Spleen (tissue), 11 donors: ENCODE data around the gene NCOA7. TPM values are rescaled to one million over a fixed set of nuclear protein-coding genes. Genes with fewer than 3 reads are reported as not detected.
"Not testable (repeated sequence)": the region's sequence is repeated elsewhere in the genome, so short reads cannot be mapped to it uniquely, and the experiment has no call there.

Experiments
- DNase-seq: peaks from one replicate; pipeline ENCODE4 v3.0.0-alpha.2; 2020
- H3K27ac ChIP-seq, 8 donors: fragments of 200-600 bp; sonication (generic) in 7 of 8; 1 replicate in 4 of 8; 2 replicates in 4 of 8; pipeline versions ENCODE4 v1.5.0 to v1.8.0; 2016 to 2021; ENCODE audit warnings: inconsistent platforms in 4 of 8, mild to moderate bottlenecking in 4 of 8, moderate library complexity in 1 of 8
- H3K27me3 ChIP-seq, 7 donors: fragments of 200-600 bp; sonication (generic) in 6 of 7; replicated peaks in 1 of 7; 1 replicate in 4 of 7; 2 replicates in 3 of 7; pipeline versions ENCODE4 v1.5.0 to v1.8.0; 2016 to 2021; ENCODE audit warnings: inconsistent platforms in 3 of 7, mild to moderate bottlenecking in 1 of 7
- H3K36me3 ChIP-seq, 6 donors: fragments of 200-600 bp; sonication (generic) in 5 of 6; 1 replicate in 4 of 6; 2 replicates in 2 of 6; pipeline versions ENCODE4 v1.5.0 to v1.8.0; 2016 to 2021; ENCODE audit warnings: inconsistent platforms in 2 of 6
- H3K4me1 ChIP-seq, 6 donors: fragments of 200-600 bp; sonication (generic) in 5 of 6; 1 replicate in 3 of 6; 2 replicates in 3 of 6; pipeline versions ENCODE4 v1.5.0 to v1.8.0; 2016 to 2021; ENCODE audit warnings: inconsistent platforms in 3 of 6
- H3K4me3 ChIP-seq, 8 donors: fragments of 200-600 bp; sonication (generic) in 7 of 8; 1 replicate in 4 of 8; 2 replicates in 4 of 8; pipeline versions ENCODE4 v1.5.0 to v1.8.0; 2016 to 2021; ENCODE audit warnings: inconsistent platforms in 4 of 8, mild to moderate bottlenecking in 4 of 8, moderate library complexity in 2 of 8
- H3K9me3 ChIP-seq, 8 donors: fragments of 200-600 bp; sonication (generic) in 7 of 8; 1 replicate in 4 of 8; 2 replicates in 4 of 8; pipeline versions ENCODE4 v1.5.0 to v1.8.0; 2016 to 2021; ENCODE audit warnings: inconsistent platforms in 4 of 8
- CTCF ChIP-seq, 11 experiments: fragments of 200-600 bp in 7 of 11; fragments of 450-650 bp in 4 of 11; sonication (generic) in 4 of 11; IDR thresholded peaks in 8 of 11; conservative IDR thresholded peaks in 3 of 11; 1 replicate in 7 of 11; 2 replicates in 4 of 11; pipeline versions ENCODE4 v1.4.0 to v1.8.0; 2016 to 2021; ENCODE audit warnings: antibody characterized with exemption in 11 of 11, inconsistent platforms in 4 of 11, mild to moderate bottlenecking in 1 of 11
- POLR2A ChIP-seq, 3 donors: fragments of 450-650 bp; IDR thresholded peaks; one replicate each; pipeline ENCODE4 v1.5.1; 2017; ENCODE audit warnings: antibody characterized with exemption in 3 of 3, mild to moderate bottlenecking in 1 of 3
- POLR2AphosphoS5 ChIP-seq, 3 donors: sonication (generic); formaldehyde crosslinking; IDR thresholded peaks; one replicate each; pipeline ENCODE4 v1.5.1; 2017; ENCODE audit warnings: antibody characterized with exemption in 3 of 3
- WGBS, 5 donors: extraction: QIAGEN DNeasy Blood & Tissue Kit in 3 of 5; methylation state at CpG; one replicate each; pipeline versions ENCODE4 v1.1.5 to v1.1.7; 2013 to 2018; 5-methylcytosine and 5-hydroxymethylcytosine counted together
- intact Hi-C: fragments of 100-400 bp; cut with DNase I; formaldehyde crosslinking; loops from one replicate; pipeline ENCODE4 v1.15.0; 2023; ENCODE audit warnings: low total_unique reads
- polyA plus RNA-seq, 3 donors: library from polyadenylated mRNA; stranded (reverse); fragments of 200-250 nt; gene quantifications; one replicate each; pipeline ENCODE4 v1.2.1, GENCODE V29; 2013
- total RNA-seq, 7 donors: library from RNA; depleted of rRNA in 3 of 7; stranded (reverse); fragments of >200 nt in 3 of 7; fragmentation: NEBNext Ultra II Directional in 4 of 7; extraction: Animal tissue kit (Norgen Biotek cat#: 25700) in 4 of 7; gene quantifications; one replicate each; pipeline versions ENCODE4 v1.1.0 to v1.2.1, GENCODE V29; 2016 to 2021
- donor health status: healthy with polysubstance abuse.
- donor health status: DM: no; HTN: no; CAD: no; lungs with moderate emphysema.
- donor health status: DM: no; HTN: no; CAD: no.
- donor health status: Bipolar disorder and iron deficiency.
- donor health status: healthy.
- donor health status: DM: no; HTN: no; CAD: no.
- donor health status: DM: yes; HTN: yes; CAD: no.

NCOA7 gene
- total and polyA plus RNA-seq, 10 donors = 11.8 to 84.3 (median 43.1) TPM

GRCh38 chr6:125931733-125932450 lies 141.1 kb downstream of the NCOA7 start:
- H3K27ac ChIP-seq = no peak overlapping the region
- peaks cover 0 to 14% (median 5%) of the 10 kb centered on the region in 6 donors for H3K4me1 ChIP-seq
- peaks cover 0 to 53% (median 22%) of the 10 kb centered on the region in 6 donors for H3K36me3 ChIP-seq
- TF ChIP-seq CTCF (IDR thresholded peaks at IDR 0.05 in 8 of 11, conservative IDR thresholded peaks at IDR 0.05 in 3 of 11) (no peak), POLR2AphosphoS5 (IDR thresholded peaks at IDR 0.05) (peak in 1 of 3 donors; percentile 4)
- 73 to 90% (median 88%) methylated on average over 4 of the region's 4 CpGs for WGBS, 5 donors
- no peak for DNase-seq
- H3K9me3 ChIP-seq = peaks cover 0 to 4% (median 0%) of the 10 kb centered on the region in 8 donors
- intact Hi-C loops = no loop called here
- H3K4me3 ChIP-seq = no peak overlapping the region
- H3K27me3 ChIP-seq = no peaks in the 10 kb centered on the region

- intact Hi-C loops = no loop called here
- no peaks in the 10 kb centered on the region for H3K27me3 ChIP-seq
- DNase-seq = no peak
- no peak overlapping the region for H3K4me3 ChIP-seq
- H3K4me1 ChIP-seq = peaks cover 0 to 10% (median 3%) of the 10 kb centered on the region in 6 donors
- peaks cover 0 to 4% (median 0%) of the 10 kb centered on the region in 8 donors for H3K9me3 ChIP-seq
- peaks cover 0 to 49% (median 20%) of the 10 kb centered on the region in 6 donors for H3K36me3 ChIP-seq
- no peak for TF ChIP-seq CTCF (IDR thresholded peaks at IDR 0.05 in 8 of 11, conservative IDR thresholded peaks at IDR 0.05 in 3 of 11)
- TF ChIP-seq POLR2A (IDR thresholded peaks at IDR 0.05) = no peak
- no peak for TF ChIP-seq POLR2AphosphoS5 (IDR thresholded peaks at IDR 0.05)
- no peak overlapping the region for H3K27ac ChIP-seq
Observed at GRCh38 chr6:125932451-125932795, 141.7 kb downstream of the NCOA7 start.

GRCh38 chr6:125935520-125935919 lies 144.8 kb downstream of the NCOA7 start:
- H3K36me3 ChIP-seq = peaks cover 0 to 18% (median 7%) of the 10 kb centered on the region in 6 donors
- DNase-seq, H3K27me3 ChIP-seq, H3K9me3 ChIP-seq, intact Hi-C loops, H3K27ac ChIP-seq, H3K4me1 ChIP-seq, H3K4me3 ChIP-seq: not testable (repeated sequence)
- WGBS, 5 donors = 80 to 98% (median 88%) methylated on average over 5 of the region's 5 CpGs

- Histone ChIP-seq H3K4me3 (no peak overlapping the region), H3K4me1 (peaks cover 0 to 8% (median 4%) of the 10 kb centered on the region in 6 donors), H3K27me3 (no peaks in the 10 kb centered on the region), H3K27ac (no peak overlapping the region), H3K36me3 (no peaks in the 10 kb centered on the region), H3K9me3 (peaks cover 0 to 4% (median 0%) of the 10 kb centered on the region in 8 donors)
- WGBS, 5 donors = 50 to 68% (median 62%) methylated on average over 1 of the region's 1 CpG
- TF ChIP-seq POLR2AphosphoS5 (IDR thresholded peaks at IDR 0.05) (no peak), POLR2A (IDR thresholded peaks at IDR 0.05) (no peak), CTCF (IDR thresholded peaks at IDR 0.05 in 8 of 11, conservative IDR thresholded peaks at IDR 0.05 in 3 of 11) (no peak)
- no peak for DNase-seq
- intact Hi-C loops = no loop called here
Observed at GRCh38 chr6:125939026-125939425, 148.3 kb downstream of the NCOA7 start.
